DMS53 treated with DMSO at 0.1 percent for 48 hours (cell line): ENCODE data around the gene DHRSX.
"Not testable (repeated sequence)": the region's sequence is repeated elsewhere in the genome, so short reads cannot be mapped to it uniquely, and the experiment has no call there.

Experiments
- DNase-seq: peaks from one replicate; lab custom pipeline; 2025; ENCODE audit not compliant: unreplicated experiment; lab: John Stamatoyannopoulos, UW

The DHRSX gene

DNA sequence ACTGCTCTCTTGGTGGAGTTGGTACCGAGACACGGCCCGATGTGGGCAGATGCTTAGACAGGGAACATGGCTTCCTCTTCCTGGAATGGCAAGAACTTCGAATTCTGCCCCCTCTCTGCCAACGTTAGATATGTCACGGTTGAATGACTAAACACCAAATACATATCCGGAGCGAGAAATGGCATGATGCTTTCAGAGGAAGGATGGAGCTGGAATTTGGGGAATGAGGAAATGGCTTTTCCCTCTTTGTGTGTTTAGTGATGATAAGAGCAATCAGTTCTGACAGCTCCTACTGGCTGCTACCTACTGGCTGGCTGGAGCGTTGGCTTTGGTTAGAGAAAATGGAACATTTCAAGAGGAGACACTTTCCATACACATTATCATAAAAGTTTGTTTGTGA is 140.0 kb downstream of the DHRSX start:
- no peak for DNase-seq

DNA sequence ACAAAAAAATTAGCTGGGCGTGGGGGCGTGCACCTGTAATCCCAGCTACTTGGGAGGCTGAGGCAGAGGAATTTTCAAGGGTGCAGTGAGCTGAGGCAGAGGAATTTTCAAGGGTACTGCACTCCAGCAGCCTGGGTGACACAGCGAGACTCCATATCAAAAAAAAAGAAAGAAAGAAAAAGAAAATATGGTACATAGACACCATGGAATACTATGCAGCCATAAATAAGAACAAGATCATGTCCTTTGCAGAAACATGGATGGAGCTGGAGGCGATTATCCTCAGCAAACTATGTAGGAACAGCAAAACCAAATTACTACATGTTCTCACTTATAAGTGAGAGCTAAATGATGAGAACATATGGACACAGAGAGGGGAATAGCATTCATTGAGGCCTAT is 141.3 kb downstream of the DHRSX start:
- not testable (repeated sequence) for DNase-seq

DNA sequence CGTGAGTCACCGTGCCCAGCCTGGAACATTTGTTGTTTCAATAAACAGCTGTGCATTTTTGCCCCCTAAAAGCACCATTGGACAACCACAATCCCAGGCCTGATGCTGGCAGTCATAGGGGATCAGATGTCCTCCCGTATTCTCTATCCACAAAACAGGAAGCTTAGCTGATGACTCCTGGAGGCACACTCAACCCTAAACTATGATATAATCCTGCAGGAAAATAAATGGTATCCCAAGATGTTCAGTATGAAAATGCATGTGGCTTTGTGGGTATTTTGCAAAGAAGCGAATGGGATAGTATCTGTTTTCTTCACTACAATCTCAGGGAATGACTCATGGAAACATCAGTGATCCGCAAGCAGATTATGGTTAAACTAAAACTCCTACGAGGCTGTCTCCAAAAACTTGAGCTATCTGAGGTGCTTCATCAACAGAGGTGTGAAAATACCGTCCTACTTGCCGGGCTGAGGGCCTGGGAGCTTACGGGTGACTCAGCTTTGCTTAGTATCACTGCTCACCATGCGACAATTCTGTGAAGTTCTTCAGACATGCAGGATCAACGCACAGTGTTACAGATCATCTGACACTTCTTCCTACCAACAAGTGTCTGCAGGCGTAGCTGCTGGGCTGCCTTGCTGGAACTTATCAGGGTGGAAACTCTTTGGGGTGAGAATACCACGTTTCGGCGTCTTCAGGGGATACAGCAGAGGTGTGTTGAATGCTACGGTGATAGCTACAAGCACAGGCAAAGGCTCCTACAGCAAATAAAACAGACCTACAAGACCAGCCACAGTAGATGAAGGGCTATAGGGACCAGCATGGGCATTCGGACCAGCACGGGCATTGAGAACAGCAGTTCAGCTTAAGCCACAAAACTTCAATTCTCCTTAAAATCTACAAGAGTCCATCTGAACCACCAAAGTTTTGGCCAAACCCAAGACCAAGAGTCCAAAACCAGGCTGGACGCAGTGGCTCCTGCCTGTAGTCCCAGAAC is 148.5 kb downstream of the DHRSX start:
- no peak for DNase-seq

DNA sequence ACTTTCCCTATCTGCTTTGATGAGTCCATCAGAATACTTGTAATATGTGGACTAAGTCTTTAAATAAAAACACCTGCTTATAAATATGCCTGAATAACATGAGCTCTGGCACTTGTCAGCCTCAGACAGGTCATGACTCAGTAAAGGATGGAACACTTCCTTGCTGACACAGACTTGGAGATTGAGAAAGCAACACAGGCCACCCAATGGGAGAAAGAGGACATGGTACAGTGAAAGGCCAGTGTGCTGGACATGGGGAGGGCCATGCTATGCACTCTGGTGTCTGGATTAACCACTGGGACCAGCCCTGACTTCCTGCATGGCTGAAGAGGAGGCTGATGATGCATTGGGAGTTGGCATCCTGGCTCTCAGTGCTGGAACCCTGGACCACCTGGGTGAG is 149.5 kb downstream of the DHRSX start:
- DNase-seq: no peak

DNA sequence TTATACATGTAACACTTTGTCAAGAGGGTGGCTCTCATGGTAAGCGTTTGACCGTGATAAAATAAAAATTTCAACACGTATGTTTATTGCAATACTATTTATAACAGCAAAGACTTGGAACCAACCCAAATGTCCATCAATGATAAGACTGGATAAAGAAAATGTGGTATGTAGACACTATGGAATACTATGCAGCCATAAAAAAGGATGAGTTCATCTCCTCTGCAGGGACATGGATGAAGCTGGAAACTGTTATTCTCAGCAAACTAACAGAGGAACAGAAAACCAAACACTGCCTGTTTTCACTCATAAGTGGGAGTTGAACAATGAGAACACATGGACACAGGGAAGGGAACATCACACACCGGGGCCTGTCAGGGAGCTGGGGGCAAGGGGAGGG is 150.1 kb downstream of the DHRSX start:
- not testable (repeated sequence) for DNase-seq

DNA sequence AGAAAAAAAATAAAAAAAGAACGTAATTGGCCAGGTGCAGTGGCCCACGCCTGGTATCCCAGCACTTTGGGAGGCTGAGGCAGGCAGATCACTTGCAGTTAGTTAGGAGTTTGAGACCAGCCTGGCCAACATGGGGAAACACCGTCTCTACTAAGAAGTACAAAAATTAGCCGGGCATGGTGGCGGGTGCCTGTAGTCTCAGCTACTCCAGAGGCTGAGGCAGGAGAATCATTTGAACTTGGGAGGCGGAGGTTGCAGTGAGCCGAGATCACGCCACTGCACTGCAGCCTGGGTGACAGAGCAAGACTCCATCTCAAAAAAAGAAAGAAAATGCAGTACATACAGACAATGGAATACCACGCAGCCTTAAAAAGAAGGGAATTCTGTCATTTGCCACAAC is 150.7 kb downstream of the DHRSX start:
- not testable (repeated sequence) for DNase-seq

DNA sequence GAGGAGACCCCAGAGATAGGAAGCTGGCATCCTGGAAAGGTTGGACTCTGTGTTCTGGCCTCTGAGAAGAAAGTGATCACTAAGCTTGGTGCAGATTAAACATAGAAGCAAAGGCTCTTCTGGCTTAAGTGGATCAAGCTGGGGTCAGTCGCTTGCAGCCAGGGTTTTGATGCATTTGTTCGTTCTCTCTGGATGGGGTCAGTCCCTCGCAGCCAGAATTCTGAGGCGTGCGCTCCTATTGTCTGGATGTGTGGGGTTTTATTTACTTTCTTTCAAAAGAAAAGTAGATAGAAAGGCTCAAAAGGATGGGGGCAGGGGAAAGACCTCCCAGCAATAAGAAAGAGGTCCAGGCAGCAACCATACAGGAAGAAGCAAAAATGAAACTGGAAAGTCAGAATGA is 152.6 kb downstream of the DHRSX start:
- DNase-seq: no peak

DNA sequence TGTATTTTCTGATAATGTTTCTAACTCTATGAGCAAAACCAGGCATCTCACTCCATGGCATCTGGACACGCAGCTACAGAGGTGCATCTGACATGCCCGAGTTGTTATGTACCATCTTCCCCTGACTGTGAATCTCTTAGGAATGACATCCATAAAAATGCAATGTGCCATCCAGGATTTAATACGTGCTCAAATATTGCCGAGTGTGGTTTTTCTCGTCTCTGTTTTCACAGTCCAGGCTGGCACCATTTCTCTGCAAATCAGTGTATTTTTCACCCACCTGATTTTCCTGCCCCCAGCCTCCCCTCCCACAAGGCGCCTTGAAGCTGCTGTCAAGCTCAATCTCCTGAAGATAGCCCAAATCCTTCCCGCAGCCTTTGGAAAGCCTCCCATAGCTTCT is 154.6 kb downstream of the DHRSX start:
- DNase-seq: no peak

DNA sequence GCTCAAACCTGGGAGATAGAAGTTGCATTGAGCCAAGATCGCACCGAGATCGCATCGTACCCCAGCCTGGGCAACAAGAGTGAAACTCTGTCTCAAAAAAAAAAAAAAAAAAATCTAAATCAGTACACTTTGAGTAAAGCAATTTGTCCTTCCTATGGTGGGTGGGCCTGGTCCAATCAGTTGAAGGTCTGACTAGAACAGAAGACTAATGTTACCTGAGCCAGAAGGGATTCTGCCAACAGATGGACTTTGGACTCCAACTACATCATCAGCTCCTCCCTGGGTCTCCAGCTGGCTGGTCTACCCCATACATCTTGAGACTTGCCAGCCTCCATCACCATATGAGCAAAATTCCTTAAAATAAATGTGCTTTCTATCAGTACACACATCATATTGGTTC is 155.2 kb downstream of the DHRSX start:
- no peak for DNase-seq

DNA sequence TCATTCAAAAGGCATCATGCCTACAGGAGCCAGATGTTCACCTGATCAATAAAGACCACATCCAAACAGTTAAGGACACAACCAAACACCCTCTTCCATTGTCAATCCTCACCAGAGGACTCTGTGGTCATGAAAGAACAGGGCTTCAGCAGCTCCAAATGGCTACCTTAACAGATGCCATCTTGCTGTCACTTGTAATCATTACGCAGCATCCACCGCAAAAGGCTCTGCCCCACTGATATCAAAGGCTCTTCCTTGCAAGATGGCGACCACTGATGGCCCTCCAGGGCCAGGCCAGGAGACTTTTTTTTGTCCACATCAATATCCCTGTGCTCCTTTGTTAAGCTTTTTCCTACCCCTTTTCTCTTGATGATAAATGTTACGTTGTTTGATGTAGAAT is 157.4 kb downstream of the DHRSX start:
- DNase-seq: no peak

DNA sequence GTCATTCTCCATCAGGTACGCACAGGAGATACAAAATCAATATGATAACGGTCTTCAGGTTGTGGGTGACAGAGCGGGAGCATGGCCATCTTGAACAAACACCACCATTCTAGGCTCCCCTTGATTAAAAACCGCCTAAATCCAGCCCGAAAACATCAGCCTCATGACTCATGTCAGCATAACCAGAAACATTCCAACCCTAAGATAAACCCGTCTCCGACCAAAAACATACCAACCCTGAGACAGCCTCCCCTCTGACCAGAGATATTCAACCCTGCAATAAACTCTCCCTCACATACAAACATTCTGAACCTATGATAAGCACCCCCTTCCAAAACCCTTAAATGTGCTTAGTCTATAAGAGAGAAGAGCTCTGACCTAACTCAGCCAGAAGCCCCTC is 157.9 kb downstream of the DHRSX start:
- no peak for DNase-seq

DNA sequence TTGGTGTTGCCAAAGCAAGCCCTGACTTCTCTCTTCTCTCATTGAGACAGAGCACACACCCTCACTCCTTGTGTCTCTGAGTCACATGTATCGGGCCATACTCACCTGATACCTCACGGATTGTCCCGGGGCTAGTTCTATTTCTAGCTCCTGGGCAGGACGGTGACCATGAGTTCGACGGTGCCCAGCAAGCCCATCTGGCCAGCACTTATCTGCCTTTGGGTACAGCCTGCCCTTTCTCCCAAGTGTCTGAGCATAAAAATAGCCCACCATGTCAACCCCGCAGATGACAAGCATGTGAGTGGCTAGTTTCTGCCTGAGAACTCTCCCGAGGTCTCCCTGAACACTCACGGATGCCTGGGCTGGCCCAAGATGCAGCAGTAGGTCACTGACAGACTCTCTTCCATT is 158.5 kb downstream of the DHRSX start:
- no peak for DNase-seq

DNA sequence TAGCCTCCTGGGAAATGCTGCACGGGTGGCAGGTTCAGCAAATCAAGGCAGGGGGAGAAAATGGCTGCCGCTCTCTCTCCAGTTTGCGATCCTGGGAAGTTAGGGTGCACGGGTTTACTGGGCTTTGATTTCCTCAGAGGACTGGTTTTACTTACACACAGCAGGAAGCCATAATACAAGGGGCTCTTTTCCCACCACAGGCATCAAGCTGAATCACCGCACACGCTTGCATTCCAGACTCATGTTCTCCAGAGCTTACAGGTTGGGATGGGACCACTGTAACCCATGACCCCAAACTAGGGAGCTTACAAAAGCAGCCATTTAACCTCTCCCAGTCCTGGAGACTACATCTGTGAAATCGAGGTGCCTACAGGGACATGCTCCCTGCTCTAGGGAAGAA is 159.8 kb downstream of the DHRSX start:
- no peak for DNase-seq

DNA sequence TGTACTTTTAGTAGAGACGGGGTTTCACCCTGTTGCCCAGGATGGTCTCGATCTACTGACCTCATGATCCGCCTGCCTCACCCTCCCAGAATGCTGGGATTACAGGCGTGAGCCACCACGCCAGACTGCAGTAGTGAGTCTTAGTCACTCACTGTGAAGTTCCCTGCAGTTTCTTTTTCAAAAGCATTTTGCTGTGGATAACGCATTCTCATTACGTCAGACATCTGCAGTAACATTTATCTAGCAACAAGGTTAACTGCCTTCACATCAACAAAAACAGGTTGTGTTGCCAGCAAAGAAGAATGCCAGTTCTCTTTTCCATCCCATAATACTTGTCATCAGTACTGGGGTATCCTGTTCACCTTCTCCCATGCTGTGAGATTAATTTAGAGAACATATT is 164.6 kb downstream of the DHRSX start:
- no peak for DNase-seq

DNA sequence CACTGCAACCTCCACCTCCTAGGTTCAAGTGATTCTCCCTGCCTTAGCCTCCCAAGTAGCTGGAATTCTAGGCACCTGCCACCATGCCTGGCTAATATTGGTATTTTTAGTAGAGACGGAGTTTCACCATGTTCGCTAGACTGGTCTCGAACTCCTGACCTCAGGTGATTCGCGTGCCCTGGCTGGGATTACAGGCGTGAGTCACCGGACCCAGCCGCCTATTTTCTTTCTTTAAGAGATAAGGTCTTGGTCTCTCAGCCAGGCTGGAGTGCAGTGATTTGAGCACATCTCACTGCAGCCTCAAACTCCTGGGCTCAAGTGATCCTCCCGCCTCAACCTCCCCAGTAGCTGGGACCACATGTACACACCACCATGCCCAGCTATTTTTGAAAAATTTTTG is 166.5 kb downstream of the DHRSX start:
- no peak for DNase-seq

DNA sequence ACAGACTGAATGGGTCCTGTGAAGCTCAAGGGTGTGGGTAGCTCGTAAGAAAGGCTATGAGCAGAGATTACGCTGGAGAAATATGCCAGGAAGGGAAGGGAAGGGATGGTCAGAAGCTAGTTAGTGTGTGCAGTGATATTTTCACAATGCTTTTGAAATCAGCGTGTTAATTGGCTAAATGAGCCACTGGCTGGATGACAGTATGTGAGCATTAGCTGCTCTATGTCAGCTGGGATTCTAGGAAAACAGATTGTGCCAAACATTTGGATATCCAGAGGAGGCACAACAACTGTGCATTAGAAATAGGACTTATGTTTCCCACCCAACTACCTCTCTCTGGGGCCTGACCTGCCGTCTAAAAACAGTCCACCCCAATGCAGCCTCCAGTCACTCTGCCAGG is 168.5 kb downstream of the DHRSX start:
- DNase-seq: no peak

DNA sequence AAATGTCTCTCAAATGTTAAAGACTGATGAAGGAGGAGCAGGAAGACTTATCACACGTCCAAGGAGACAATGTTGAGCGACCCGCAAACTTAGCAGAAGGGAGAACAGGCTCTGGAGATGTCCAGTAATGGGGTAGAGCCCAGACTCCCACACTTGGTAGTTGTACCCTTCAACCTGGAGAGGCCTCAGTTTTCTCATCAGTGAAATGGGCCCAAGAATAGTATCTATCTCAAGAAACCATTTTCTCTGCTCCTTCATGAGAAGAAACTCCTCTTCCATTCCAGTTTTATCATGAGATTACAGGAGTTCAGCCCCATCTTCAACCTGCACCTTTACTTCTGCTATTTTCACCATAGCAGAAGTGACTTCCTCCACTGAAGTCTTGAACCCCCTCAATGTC is 169.9 kb downstream of the DHRSX start:
- no peak for DNase-seq

DNA sequence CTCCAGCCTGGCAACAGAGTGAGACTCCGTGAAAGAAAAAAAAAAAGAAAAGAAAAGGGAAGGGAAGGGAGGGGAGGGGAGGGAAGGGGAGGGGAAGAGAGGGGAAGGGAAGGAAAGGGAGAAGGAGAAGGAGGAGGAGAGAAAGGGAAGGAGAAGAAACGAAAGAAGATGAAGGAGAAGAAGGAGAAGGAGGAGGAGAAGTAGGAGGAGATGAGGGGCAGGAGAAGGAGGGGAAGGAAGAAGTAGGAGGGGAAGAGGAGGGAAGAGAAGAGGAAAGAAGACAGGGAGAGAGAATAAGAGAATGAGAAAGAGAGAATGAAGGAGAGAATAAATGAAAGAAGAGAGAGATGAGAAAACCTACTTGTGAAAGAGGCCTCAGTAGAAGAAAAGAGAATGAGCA is 170.3 kb downstream of the DHRSX start:
- DNase-seq: no peak

DNA sequence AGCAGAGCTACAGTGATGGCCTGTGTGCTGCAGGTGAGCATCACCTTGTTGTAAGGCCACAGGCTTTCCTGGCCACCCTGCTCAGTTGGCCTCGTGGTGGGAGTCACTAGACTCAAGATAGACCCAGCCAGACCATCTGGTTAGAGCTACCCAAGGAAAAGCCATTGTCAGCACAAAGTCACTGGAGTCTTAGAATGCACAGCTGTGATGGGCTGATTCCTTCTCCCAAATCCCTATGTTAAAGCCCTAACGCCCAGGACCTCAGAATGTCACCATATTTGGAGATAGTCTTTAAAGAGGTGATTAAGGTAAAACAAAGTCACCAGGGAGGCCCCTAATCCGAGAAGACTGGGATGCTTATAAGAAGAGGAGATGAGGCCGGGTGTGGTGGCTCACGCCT is 173.4 kb downstream of the DHRSX start:
- no peak for DNase-seq

DNA sequence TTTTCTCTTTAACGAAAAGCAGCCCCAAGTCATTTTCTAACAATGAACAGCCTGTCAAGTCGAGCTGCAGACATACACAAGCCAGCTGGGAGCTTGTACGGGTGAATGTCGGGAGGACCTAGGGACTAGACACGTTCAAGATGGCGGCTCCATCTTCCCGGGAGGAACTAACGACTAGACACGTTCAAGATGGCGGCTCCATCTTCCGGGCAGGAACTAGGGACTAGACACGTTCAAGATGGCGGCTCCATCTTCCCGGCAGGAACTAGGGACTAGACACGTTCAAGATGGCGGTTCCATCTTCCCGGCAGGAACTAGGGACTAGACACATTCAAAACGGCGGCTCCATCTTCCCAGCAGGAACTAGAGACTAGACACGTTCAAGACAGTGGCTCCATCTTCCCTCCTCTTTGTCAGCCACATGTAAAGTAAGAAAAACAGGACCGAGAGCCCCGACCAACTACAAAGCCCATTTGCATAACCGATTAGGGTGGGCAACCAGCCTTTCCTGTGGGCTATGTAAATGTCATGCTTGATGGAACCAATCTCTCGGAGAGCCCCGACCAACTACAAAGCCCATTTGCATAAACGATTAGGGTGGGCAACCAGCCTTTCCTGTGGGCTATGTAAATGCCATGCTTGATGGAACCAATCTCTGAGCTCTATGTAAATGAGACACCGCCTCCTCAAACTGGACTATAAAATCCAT is 175.5 kb downstream of the DHRSX start:
- DNase-seq: no peak

DNA sequence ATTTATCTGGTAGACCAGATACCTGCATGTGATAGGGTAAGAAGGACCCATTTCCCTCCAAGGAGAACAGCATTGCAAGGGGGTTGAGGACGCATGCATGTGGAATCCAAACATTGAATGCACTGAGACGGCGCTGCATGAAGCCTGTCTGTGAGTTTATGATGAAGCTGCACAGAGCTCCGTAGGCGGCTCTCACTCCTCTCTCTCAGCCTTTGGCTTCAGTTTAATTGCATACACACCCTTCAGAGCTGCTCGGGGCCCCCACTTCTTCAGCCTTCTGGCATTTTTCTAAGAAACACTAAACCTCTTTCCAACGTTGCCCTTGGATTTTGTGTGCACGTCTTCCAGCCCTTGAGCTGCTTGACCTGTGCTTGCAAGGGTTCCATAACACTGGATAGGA is 176.6 kb downstream of the DHRSX start:
- DNase-seq: no peak

DNA sequence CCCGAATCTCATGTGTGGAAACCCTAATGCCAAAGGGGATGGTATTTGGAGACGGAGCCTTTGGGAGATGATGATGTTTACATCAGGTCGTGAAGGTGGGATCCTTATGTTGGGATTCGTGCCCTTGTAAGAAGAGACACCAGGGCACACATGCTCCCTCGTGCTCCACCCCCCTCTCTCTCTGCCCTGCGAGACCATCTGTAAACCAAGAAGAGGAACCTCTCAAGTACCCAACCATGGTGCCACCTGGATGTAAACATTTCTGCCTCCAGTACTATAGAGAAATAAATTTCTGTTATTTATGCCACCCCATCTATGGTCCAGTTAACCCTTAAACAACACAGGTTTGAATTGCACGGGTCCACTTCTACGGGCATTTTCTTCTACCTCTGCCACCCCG is 179.4 kb downstream of the DHRSX start:
- no peak for DNase-seq
